Measurements from ENCODE around the gene EEA1.

The EEA1 gene

DNA sequence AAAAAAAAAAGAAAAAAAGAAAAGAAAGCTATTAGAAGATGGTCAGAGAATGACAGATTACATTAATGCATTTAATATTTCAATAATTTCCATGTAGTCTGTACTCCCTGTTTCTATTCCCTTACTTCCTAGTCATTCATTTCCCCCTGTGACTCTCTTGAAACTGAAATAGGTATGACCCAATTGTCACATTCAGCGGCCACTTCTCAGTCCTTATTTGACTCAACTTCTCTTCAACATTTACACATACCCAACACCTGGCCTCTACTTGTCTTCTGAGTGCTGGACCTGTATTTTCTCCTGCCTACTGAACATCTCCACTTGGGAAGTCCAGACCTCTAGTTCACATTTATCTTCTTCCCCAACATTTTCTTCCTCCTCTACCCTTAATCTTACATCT is 7.2 kb downstream of the EEA1 start:
- TF ChIP-seq, protein P1, sequence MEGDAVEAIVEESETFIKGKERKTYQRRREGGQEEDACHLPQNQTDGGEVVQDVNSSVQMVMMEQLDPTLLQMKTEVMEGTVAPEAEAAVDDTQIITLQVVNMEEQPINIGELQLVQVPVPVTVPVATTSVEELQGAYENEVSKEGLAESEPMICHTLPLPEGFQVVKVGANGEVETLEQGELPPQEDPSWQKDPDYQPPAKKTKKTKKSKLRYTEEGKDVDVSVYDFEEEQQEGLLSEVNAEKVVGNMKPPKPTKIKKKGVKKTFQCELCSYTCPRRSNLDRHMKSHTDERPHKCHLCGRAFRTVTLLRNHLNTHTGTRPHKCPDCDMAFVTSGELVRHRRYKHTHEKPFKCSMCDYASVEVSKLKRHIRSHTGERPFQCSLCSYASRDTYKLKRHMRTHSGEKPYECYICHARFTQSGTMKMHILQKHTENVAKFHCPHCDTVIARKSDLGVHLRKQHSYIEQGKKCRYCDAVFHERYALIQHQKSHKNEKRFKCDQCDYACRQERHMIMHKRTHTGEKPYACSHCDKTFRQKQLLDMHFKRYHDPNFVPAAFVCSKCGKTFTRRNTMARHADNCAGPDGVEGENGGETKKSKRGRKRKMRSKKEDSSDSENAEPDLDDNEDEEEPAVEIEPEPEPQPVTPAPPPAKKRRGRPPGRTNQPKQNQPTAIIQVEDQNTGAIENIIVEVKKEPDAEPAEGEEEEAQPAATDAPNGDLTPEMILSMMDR (IDR thresholded peaks at IDR 0.05; ENCODE audit: insufficient read depth, low read length, missing control alignments) = no peak
- no peak for DNase-seq (ENCODE audit: low read depth, low spot score)
- CTCF ChIA-PET = no interaction called here
- no peak overlapping the region for H3K4me3 ChIP-seq (ENCODE audit: low read depth, low read length)
- POLR2A ChIA-PET = no interaction called here

DNA sequence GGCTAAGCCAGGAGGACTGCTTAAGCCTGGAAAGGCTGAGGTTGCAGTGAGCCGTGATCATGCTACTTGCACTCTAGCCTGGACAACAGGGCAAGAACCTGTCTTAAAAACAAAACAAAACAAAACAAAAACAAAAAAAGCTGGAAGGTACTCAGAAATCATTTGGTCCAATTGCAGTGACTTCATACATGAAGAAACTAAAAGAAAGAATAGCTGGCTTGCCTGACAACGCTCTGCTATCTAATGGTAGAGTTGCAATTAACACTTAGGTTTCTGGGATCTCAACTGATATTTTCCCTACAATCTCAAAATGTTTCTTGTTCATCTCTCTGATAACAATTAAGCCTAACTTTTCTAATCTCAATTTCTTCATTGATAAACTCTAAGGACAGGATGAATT is 13.7 kb downstream of the EEA1 start:
- TF ChIP-seq, protein P1 (IDR thresholded peaks at IDR 0.05; ENCODE audit: insufficient read depth, low read length, missing control alignments) = no peak
- DNase-seq (ENCODE audit: low read depth, low spot score) = no peak
- POLR2A ChIA-PET = no interaction called here
- CTCF ChIA-PET = no interaction called here
- no peak overlapping the region for H3K4me3 ChIP-seq (ENCODE audit: low read depth, low read length)

DNA sequence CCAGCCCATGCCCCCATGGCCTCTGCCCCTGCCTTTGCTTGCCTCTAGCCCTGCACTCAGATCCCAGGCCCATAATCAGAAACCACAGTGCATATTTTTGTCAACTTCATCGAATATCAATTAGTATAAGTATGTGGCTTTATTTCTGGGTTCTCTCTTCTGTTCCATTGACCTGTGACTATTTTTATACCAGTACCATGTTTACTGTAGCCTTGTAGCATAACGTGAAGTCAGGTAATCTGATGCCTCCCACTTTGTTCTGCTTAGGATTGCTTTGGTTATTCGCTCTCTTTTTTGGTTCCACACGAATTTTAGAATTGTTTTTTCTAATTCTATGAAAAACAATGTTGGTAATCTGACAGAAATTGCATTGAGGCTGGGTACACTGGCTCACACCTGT is 14.9 kb downstream of the EEA1 start:
- no peak overlapping the region for H3K4me3 ChIP-seq (ENCODE audit: low read depth, low read length)
- TF ChIP-seq, protein P1 (IDR thresholded peaks at IDR 0.05; ENCODE audit: insufficient read depth, low read length, missing control alignments) = no peak
- DNase-seq (ENCODE audit: low read depth, low spot score) = no peak
- POLR2A ChIA-PET = no interaction called here
- CTCF ChIA-PET = no interaction called here

DNA sequence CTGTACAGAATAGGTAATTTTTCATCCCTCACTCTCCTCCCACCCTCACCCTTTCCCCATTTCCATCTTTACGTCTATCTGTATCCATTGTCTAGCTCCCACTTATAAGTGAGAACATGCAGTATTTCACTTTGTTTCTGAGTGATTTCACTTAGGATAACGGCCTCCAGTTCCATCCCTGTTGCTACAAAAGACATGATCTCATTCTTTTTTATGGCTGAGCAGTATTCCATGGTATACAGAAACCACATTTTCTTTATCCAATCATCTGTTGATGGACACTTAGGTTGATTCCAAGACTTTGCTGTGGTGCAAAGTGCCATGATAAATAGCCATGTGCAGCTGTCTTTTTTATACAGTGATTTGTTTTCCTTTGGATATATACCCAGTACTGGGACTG is 16.4 kb downstream of the EEA1 start:
- CTCF ChIA-PET = interaction anchor here (0.6 kb wide), 1 partner anchor 12 kb away, joined by 3 read pairs; no protein-coding TSS in a partner anchor
- TF ChIP-seq, protein P1 (IDR thresholded peaks at IDR 0.05; ENCODE audit: insufficient read depth, low read length, missing control alignments) = no peak
- POLR2A ChIA-PET = no interaction called here

DNA sequence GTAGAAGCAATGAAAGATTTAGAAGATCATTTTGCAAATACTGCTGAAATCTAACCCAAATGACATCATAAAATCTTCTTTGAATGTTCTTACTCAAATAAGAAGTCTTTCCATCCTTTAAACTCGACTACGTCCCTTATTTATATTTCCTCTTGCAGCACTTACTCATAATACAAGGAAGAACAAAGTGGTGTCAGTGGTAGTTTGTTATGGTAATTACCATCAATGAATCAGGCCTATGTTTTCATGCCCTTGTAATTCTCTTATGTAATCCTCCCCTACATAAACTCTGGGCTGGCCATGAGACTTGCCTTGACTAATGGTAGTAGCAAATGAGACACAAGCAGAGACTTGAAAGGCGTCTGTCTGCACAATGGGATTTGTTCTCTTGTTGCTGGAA is 17.0 kb downstream of the EEA1 start:
- TF ChIP-seq, protein P1 (IDR thresholded peaks at IDR 0.05; ENCODE audit: insufficient read depth, low read length, missing control alignments) = no peak

More for the DNA sequence above, 16.4 kb downstream of the EEA1 start:
- no peak overlapping the region for H3K4me3 ChIP-seq (ENCODE audit: low read depth, low read length)
- DNase-seq (ENCODE audit: low read depth, low spot score) = no peak

GRCh38 chr12:92911339-92911738 is 17.8 kb downstream of the EEA1 start:
- CTCF ChIA-PET = no interaction called here

More for the DNA sequence above, 17.0 kb downstream of the EEA1 start:
- no peak for DNase-seq (ENCODE audit: low read depth, low spot score)
- no peak overlapping the region for H3K4me3 ChIP-seq (ENCODE audit: low read depth, low read length)
- ChIA-PET POLR2A (no interaction called here), CTCF (no interaction called here)

More at GRCh38 chr12:92911339-92911738, 17.8 kb downstream of the EEA1 start:
- TF ChIP-seq, protein P1 (IDR thresholded peaks at IDR 0.05; ENCODE audit: insufficient read depth, low read length, missing control alignments) = no peak
- no peak overlapping the region for H3K4me3 ChIP-seq (ENCODE audit: low read depth, low read length)
- DNase-seq (ENCODE audit: low read depth, low spot score) = no peak
- POLR2A ChIA-PET = interaction anchor here (0.9 kb wide), 1 partner anchor 12 kb away, joined by 5 read pairs; no protein-coding TSS in a partner anchor

Measured in AG04449 (cell line).